ENCODE measurements around the gene CLEC3A.

DNA sequence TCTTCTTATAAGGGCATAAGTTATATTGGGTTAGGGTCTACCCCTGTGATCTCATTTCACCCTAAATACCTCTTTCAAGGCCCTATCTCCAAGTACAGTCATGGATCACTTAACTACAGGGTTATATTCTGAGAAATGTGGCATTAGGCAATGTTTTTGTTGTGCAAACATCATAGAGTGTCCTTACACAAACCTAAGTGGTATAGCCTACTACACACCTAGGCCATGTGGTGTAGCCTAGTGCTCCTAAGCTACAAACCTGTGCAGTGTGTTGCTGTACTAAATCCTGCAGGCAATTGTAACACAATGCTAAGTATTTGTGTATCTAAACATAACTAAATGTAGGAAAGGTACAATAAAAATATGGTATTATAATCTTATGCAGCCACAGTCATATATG lies 18.0 kb downstream of the CLEC3A start:
- TF ChIP-seq, protein P1, sequence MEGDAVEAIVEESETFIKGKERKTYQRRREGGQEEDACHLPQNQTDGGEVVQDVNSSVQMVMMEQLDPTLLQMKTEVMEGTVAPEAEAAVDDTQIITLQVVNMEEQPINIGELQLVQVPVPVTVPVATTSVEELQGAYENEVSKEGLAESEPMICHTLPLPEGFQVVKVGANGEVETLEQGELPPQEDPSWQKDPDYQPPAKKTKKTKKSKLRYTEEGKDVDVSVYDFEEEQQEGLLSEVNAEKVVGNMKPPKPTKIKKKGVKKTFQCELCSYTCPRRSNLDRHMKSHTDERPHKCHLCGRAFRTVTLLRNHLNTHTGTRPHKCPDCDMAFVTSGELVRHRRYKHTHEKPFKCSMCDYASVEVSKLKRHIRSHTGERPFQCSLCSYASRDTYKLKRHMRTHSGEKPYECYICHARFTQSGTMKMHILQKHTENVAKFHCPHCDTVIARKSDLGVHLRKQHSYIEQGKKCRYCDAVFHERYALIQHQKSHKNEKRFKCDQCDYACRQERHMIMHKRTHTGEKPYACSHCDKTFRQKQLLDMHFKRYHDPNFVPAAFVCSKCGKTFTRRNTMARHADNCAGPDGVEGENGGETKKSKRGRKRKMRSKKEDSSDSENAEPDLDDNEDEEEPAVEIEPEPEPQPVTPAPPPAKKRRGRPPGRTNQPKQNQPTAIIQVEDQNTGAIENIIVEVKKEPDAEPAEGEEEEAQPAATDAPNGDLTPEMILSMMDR (IDR thresholded peaks at IDR 0.05 in 4 of 5, conservative IDR thresholded peaks at IDR 0.05 in 1 of 5) = no peak
- TF ChIP-seq POLR2A (IDR thresholded peaks at IDR 0.05) = no peak
